Astrocyte (in vitro differentiated cells and primary cell): Measurements from ENCODE around the gene SRSF9. TPM values are rescaled to one million over a fixed set of nuclear protein-coding genes. Genes with fewer than 3 reads are reported as not detected.
A peak's percentile ranks its signal among the peaks of the same experiment; 100 is the strongest.
"Not testable (repeated sequence)": the region's sequence is repeated elsewhere in the genome, so short reads cannot be mapped to it uniquely, and the experiment has no call there.

Experiments
- DNase-seq: peaks from one replicate; pipeline ENCODE4 v3.0.0-alpha.2; 2010; ENCODE audit warnings: low read depth
- FAIRE-seq: peaks from 2 replicates; lab custom pipeline; 2011; peaks lifted over from hg19 to GRCh38; lab: Jason Lieb, UNC
- H2AFZ ChIP-seq: 2 replicates; pipeline ENCODE4 v1.6.0; 2012; ENCODE audit warnings: low read depth, low read length, inconsistent platforms
- H3K27ac ChIP-seq: 2 replicates; pipeline ENCODE4 v1.5.1; 2011; ENCODE audit warnings: low read depth, low read length, inconsistent platforms
- H3K27me3 ChIP-seq: 2 replicates; pipeline ENCODE4 v1.6.0; 2011; ENCODE audit warnings: low read length, inconsistent platforms; ENCODE audit not compliant: insufficient read depth
- H3K36me3 ChIP-seq: 2 replicates; pipeline ENCODE4 v1.5.1; 2011; ENCODE audit warnings: low read length, inconsistent platforms; ENCODE audit not compliant: insufficient read depth
- H3K4me1 ChIP-seq: 2 replicates; pipeline ENCODE4 v1.5.1; 2011; ENCODE audit warnings: low read length, inconsistent platforms; ENCODE audit not compliant: insufficient read depth
- H3K4me2 ChIP-seq: 2 replicates; pipeline ENCODE4 v1.6.0; 2012; ENCODE audit warnings: low read length, inconsistent platforms
- H3K4me3 ChIP-seq: 2 replicates; pipeline ENCODE4 v1.5.1; 2011; ENCODE audit warnings: low read depth, mild to moderate bottlenecking, low read length, inconsistent platforms; ENCODE audit not compliant: insufficient read depth
- H3K79me2 ChIP-seq: 2 replicates; pipeline ENCODE4 v1.6.0; 2012; ENCODE audit warnings: mild to moderate bottlenecking, low read length, inconsistent platforms; ENCODE audit not compliant: insufficient read depth
- H3K9ac ChIP-seq: 2 replicates; pipeline ENCODE4 v1.6.0; 2012; ENCODE audit warnings: mild to moderate bottlenecking, low read length, inconsistent platforms
- H3K9me3 ChIP-seq: 2 replicates; pipeline ENCODE4 v1.5.1; 2012; ENCODE audit warnings: low read depth, mild to moderate bottlenecking, low read length, inconsistent platforms; ENCODE audit not compliant: insufficient read depth
- H4K20me1 ChIP-seq: 2 replicates; pipeline ENCODE4 v1.6.0; 2012; ENCODE audit warnings: low read length, inconsistent platforms; ENCODE audit not compliant: insufficient read depth
- H3K27ac Mint-ChIP-seq: one replicate; pipeline ENCODE4 v1.8.0; 2021; ENCODE audit warnings: mild to moderate bottlenecking, mixed read lengths; ENCODE audit not compliant: unreplicated experiment
- H3K27me3 Mint-ChIP-seq: one replicate; pipeline ENCODE4 v1.8.0; 2021; ENCODE audit warnings: low read depth, mixed read lengths; ENCODE audit not compliant: unreplicated experiment
- H3K36me3 Mint-ChIP-seq: one replicate; pipeline ENCODE4 v1.8.0; 2021; ENCODE audit warnings: low read depth, mixed read lengths; ENCODE audit not compliant: unreplicated experiment
- H3K4me1 Mint-ChIP-seq: one replicate; pipeline ENCODE4 v1.8.0; 2021; ENCODE audit warnings: low read depth, mixed read lengths; ENCODE audit not compliant: unreplicated experiment
- H3K4me3 Mint-ChIP-seq: one replicate; pipeline ENCODE4 v1.8.0; 2021; ENCODE audit warnings: mild to moderate bottlenecking, moderate library complexity, mixed read lengths; ENCODE audit not compliant: unreplicated experiment
- H3K9me3 Mint-ChIP-seq: one replicate; pipeline ENCODE4 v1.8.0; 2021; ENCODE audit warnings: mild to moderate bottlenecking, mixed read lengths; ENCODE audit not compliant: unreplicated experiment
- EZH2 ChIP-seq: IDR thresholded peaks from 2 replicates; pipeline ENCODE4 v1.6.1; 2012; ENCODE audit warnings: mild to moderate bottlenecking, low read length, inconsistent platforms; ENCODE audit not compliant: insufficient read depth
- total RNA-seq: library from RNA; stranded (reverse); gene quantifications from 2 replicates; pipeline ENCODE4 v1.2.1, GENCODE V29; 2021
- TF ChIP-seq, protein P1 (sequence below): IDR thresholded peaks from 2 replicates; pipeline ENCODE4 v1.5.1; 2011; ENCODE audit warnings: low read depth, mild to moderate bottlenecking, inconsistent platforms, low read length, moderate library complexity; ENCODE audit not compliant: insufficient read depth

SRSF9 gene
- total RNA-seq, 1 donor from 2014 or later, result 223 TPM

- H3K9me3 ChIP-seq, result no peaks in the 10 kb centered on the region
- no peak overlapping the region for H2AFZ ChIP-seq
- no peak overlapping the region for H3K27ac Mint-ChIP-seq
- H4K20me1 ChIP-seq, result peaks cover 3% of the 10 kb centered on the region
- peaks cover 13% of the 10 kb centered on the region for H3K36me3 Mint-ChIP-seq
- no peak overlapping the region for H3K4me3 ChIP-seq
- no peak overlapping the region for H3K4me3 Mint-ChIP-seq
- DNase-seq (no peak), FAIRE-seq (no peak)
- no peaks in the 10 kb centered on the region for H3K9me3 Mint-ChIP-seq
- no peaks in the 10 kb centered on the region for H3K36me3 ChIP-seq
- peaks cover 4% of the 10 kb centered on the region for H3K4me1 Mint-ChIP-seq
- no peak overlapping the region for H3K9ac ChIP-seq
- no peak overlapping the region for H3K4me2 ChIP-seq
- H3K27ac ChIP-seq, result no peak overlapping the region
- no peaks in the 10 kb centered on the region for H3K4me1 ChIP-seq
- H3K27me3 Mint-ChIP-seq, result no peaks in the 10 kb centered on the region
- H3K27me3 ChIP-seq, result no peaks in the 10 kb centered on the region
- no peak for TF ChIP-seq EZH2
- TF ChIP-seq, protein P1, sequence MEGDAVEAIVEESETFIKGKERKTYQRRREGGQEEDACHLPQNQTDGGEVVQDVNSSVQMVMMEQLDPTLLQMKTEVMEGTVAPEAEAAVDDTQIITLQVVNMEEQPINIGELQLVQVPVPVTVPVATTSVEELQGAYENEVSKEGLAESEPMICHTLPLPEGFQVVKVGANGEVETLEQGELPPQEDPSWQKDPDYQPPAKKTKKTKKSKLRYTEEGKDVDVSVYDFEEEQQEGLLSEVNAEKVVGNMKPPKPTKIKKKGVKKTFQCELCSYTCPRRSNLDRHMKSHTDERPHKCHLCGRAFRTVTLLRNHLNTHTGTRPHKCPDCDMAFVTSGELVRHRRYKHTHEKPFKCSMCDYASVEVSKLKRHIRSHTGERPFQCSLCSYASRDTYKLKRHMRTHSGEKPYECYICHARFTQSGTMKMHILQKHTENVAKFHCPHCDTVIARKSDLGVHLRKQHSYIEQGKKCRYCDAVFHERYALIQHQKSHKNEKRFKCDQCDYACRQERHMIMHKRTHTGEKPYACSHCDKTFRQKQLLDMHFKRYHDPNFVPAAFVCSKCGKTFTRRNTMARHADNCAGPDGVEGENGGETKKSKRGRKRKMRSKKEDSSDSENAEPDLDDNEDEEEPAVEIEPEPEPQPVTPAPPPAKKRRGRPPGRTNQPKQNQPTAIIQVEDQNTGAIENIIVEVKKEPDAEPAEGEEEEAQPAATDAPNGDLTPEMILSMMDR, result no peak
- H3K79me2 ChIP-seq, result no peaks in the 10 kb centered on the region
These were observed 19.5 kb upstream of the SRSF9 start for GRCh38 chr12:120489018-120489417.

- DNase-seq (no peak), FAIRE-seq (no peak)
- H3K9ac ChIP-seq, result no peak overlapping the region
- H2AFZ ChIP-seq, result no peak overlapping the region
- Mint-ChIP-seq H3K27me3 (no peaks in the 10 kb centered on the region), H3K4me1 (peaks cover 4% of the 10 kb centered on the region), H3K36me3 (peaks cover 14% of the 10 kb centered on the region), H3K4me3 (peak overlapping the region; percentile 20), H3K9me3 (no peaks in the 10 kb centered on the region), H3K27ac (peak overlapping the region; percentile 55)
- peaks cover 3% of the 10 kb centered on the region for H4K20me1 ChIP-seq
- H3K79me2 ChIP-seq, result no peaks in the 10 kb centered on the region
- H3K4me2 ChIP-seq, result no peak overlapping the region
- H3K4me3 ChIP-seq, result no peak overlapping the region
- H3K27ac ChIP-seq, result no peak overlapping the region
- H3K4me1 ChIP-seq, result no peaks in the 10 kb centered on the region
- H3K36me3 ChIP-seq, result no peaks in the 10 kb centered on the region
- H3K27me3 ChIP-seq, result no peaks in the 10 kb centered on the region
- TF ChIP-seq, protein P1, result no peak
- TF ChIP-seq EZH2, result no peak
- H3K9me3 ChIP-seq, result no peaks in the 10 kb centered on the region
These were observed 18.6 kb upstream of the SRSF9 start for GRCh38 chr12:120488057-120488640.

- not testable (repeated sequence) for H3K9me3 ChIP-seq, H2AFZ ChIP-seq, H3K9ac ChIP-seq, H3K27ac ChIP-seq, H3K9me3 Mint-ChIP-seq, H4K20me1 ChIP-seq, H3K4me3 Mint-ChIP-seq, H3K4me1 ChIP-seq, FAIRE-seq, H3K4me3 ChIP-seq, H3K4me1 Mint-ChIP-seq, H3K27ac Mint-ChIP-seq, H3K79me2 ChIP-seq, H3K27me3 ChIP-seq, DNase-seq, H3K4me2 ChIP-seq, H3K36me3 ChIP-seq, H3K27me3 Mint-ChIP-seq
- H3K36me3 Mint-ChIP-seq, result peaks cover 16% of the 10 kb centered on the region
These were observed 18.0 kb upstream of the SRSF9 start for GRCh38 chr12:120487552-120487951.
